SKM-1 treated with dmso at 0.1 percent for 144 hours (cell line): ENCODE data around the gene ANKRD27.

Source experiments
- DNase-seq: peaks from one replicate; lab custom pipeline; 2025; ENCODE audit not compliant: unreplicated experiment; lab: John Stamatoyannopoulos, UW

Gene ANKRD27

DNA sequence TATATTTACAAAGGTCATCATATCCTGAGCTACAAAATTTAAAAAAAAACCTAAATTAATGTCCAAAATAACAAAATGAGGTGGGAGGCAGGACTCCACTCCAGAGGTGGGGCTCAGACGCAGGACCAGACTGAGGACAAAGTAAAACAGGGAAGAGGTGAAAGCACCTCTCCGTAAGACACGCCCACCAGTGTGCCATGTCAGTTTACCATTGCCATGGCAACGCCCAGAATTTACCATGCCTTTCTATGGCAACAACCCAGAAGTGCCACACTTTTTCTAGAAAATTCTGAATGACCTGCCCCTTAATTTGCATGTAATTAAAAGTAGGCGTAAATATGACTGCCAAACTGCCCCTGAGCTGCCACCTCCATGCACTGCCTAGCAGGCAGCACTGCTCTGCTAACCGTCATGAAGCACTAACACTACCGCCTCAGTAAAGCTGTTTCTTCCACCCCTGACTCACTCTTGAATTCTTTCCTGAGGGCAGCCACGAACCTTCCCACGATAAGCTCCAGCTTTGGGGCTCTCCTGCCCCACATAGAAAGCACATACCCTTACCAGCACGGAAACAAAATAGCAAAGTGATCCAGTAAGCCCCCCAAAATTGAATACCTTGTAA lies 116.3 kb downstream of the ANKRD27 start:
- no peak for DNase-seq

DNA sequence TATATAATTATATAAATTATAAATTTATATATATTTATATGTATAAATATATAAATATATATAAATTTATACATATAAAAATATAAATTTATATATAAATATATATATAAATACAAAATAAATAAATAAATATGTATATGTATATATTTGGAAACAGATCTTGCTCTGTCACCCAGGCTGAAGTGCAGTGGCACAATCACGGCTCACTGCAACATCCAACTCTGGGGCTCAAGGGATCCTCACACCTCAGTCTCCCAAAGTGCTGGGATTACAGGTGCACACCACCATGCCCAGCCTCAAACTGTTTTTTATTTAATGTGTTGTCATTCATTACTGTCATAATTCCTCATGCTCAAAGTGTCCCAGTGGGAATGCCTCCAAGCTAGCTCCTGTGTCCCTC lies 119.2 kb downstream of the ANKRD27 start:
- DNase-seq: no peak

DNA sequence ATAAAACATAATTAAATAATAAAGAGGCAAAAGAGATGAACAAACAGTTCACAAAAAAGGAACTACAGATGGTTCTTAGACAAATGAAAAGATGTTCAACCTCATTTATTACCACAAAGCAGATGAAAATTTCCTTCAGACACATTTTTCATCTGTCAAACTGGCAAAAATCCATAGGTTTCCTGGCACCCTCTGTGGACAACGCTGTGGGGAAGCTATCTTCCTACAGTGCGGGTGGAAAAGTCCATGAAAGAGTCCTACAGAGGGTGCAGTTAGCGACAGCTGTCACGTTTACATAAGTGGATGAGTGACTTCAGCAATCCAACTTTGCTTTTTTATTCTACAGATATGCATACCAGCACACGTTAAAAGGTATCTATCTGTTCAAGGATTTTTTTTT lies 124.3 kb downstream of the ANKRD27 start:
- no peak for DNase-seq
